SH-SY5Y (cell line): ENCODE data around the gene CYP26A1.

Experiments
- GATA2 ChIP-seq: IDR thresholded peaks from 2 replicates; pipeline ENCODE4 v1.6.1; 2011; ENCODE audit warnings: mild to moderate bottlenecking, low read depth, low read length
- GATA3 ChIP-seq: IDR thresholded peaks from 2 replicates; pipeline ENCODE4 v1.6.1; 2011; ENCODE audit warnings: low read depth, mild to moderate bottlenecking, low read length, moderate library complexity

- TF ChIP-seq GATA2 (no peak), GATA3 (no peak)
These were observed 18.3 kb downstream of the CYP26A1 start for GRCh38 chr10:93091960-93092359.
